Activated CD4-positive, alpha-beta T cell treated with anti-CD3 and anti-CD28 coated beads for 36 hours (primary cell): ENCODE results near the gene SLC22A5. TPM values are rescaled to one million over a fixed set of nuclear protein-coding genes. Genes with fewer than 3 reads are reported as not detected.
A peak's percentile ranks its signal among the peaks of the same experiment; 100 is the strongest.

Experiments
- ATAC-seq: fragments of 200-7000 bp; cut with Tn5 transposase; one replicate; pipeline ENCODE4 v1.10.0; 2021; ENCODE audit warnings: mild to moderate bottlenecking, moderate library complexity
- CTCF ChIA-PET: fragments of 350-600 bp; sonication (Branson Sonifier 250); formaldehyde crosslinking; loops from one replicate; lab custom pipeline; 2021; ENCODE audit warnings: antibody characterized with exemption; lab: Charles Lee
- POLR2A ChIA-PET: fragments of 350-600 bp; sonication (Branson Sonifier 250); formaldehyde crosslinking; loops from one replicate; lab custom pipeline; 2021; ENCODE audit warnings: antibody characterized with exemption, inconsistent platforms; lab: Charles Lee
- DNase-seq: peaks from one replicate; pipeline ENCODE4 v3.0.0-alpha.2; 2020
- H3K27ac Mint-ChIP-seq: one replicate; pipeline ENCODE4 v1.8.0; 2021; ENCODE audit warnings: mixed read lengths
- H3K27me3 Mint-ChIP-seq: one replicate; pipeline ENCODE4 v1.8.0; 2021; ENCODE audit warnings: mixed read lengths
- H3K36me3 Mint-ChIP-seq: one replicate; pipeline ENCODE4 v1.8.0; 2021; ENCODE audit warnings: low read depth, mixed read lengths
- H3K4me1 Mint-ChIP-seq: one replicate; pipeline ENCODE4 v1.8.0; 2021; ENCODE audit warnings: mixed read lengths
- H3K4me3 Mint-ChIP-seq: one replicate; pipeline ENCODE4 v1.8.0; 2021; ENCODE audit warnings: mild to moderate bottlenecking, moderate library complexity, mixed read lengths
- H3K9me3 Mint-ChIP-seq: one replicate; pipeline ENCODE4 v1.8.0; 2021; ENCODE audit warnings: low read depth, mixed read lengths
- intact Hi-C, 2 experiments: fragments of 100-400 bp; cut with DNase I in 1 of 2; cut with micrococcal nuclease in 1 of 2; formaldehyde crosslinking; loops; one replicate each; pipeline versions ENCODE4 v1.14.2 to v1.15.1; 2022 to 2024; cut with DNase I, micrococcal nuclease
- total RNA-seq, 2 experiments: library from RNA; stranded (reverse); gene quantifications; one replicate each; pipeline ENCODE4 v1.2.3, GENCODE V29; 2021

The SLC22A5 gene
- total RNA-seq, 2 experiments from 2014 or later, result 3.7 to 4.9 TPM

GRCh38 chr5:132342291-132343180 lies 27.0 kb upstream of the SLC22A5 start:
- no peak for DNase-seq
- no peak overlapping the region for H3K4me3 Mint-ChIP-seq
- no peaks in the 10 kb centered on the region for H3K4me1 Mint-ChIP-seq
- ChIA-PET POLR2A (no interaction called here), CTCF (interaction anchor here (0.9 kb wide), 1 partner anchor 23 kb away, joined by 3 read pairs; no protein-coding TSS in a partner anchor)
- no peak overlapping the region for H3K27ac Mint-ChIP-seq
- no peak for ATAC-seq
- H3K36me3 Mint-ChIP-seq, result no peaks in the 10 kb centered on the region
- H3K27me3 Mint-ChIP-seq, result no peaks in the 10 kb centered on the region
- intact Hi-C loops, result no loop called here
- no peaks in the 10 kb centered on the region for H3K9me3 Mint-ChIP-seq

- no peak for ATAC-seq
- Mint-ChIP-seq H3K9me3 (peaks cover 2% of the 10 kb centered on the region), H3K4me3 (no peak overlapping the region), H3K27ac (no peak overlapping the region), H3K27me3 (no peaks in the 10 kb centered on the region), H3K36me3 (peaks cover 11% of the 10 kb centered on the region), H3K4me1 (no peaks in the 10 kb centered on the region)
- intact Hi-C loops, result no loop called here
- ChIA-PET CTCF (interaction anchor here (0.6 kb wide), 2 partner anchors 87 to 509 kb away, joined by 3 read pairs; no protein-coding TSS in a partner anchor), POLR2A (interaction anchor here (0.7 kb wide), 1 partner anchor 126 kb away, joined by 3 read pairs; no protein-coding TSS in a partner anchor)
- no peak for DNase-seq
Measured at GRCh38 chr5:132344775-132345514, 24.6 kb upstream of the SLC22A5 start.

- Mint-ChIP-seq H3K9me3 (no peaks in the 10 kb centered on the region), H3K27me3 (no peaks in the 10 kb centered on the region), H3K36me3 (peaks cover 12% of the 10 kb centered on the region), H3K27ac (no peak overlapping the region), H3K4me1 (no peaks in the 10 kb centered on the region), H3K4me3 (no peak overlapping the region)
- CTCF ChIA-PET, result no interaction called here
- intact Hi-C loops, result no loop called here
- POLR2A ChIA-PET, result no interaction called here
- ATAC-seq (no peak), DNase-seq (no peak)
Measured at GRCh38 chr5:132353486-132353995, 16.0 kb upstream of the SLC22A5 start.

- ATAC-seq (no peak), DNase-seq (no peak)
- no peak overlapping the region for H3K4me3 Mint-ChIP-seq
- no peaks in the 10 kb centered on the region for H3K9me3 Mint-ChIP-seq
- H3K4me1 Mint-ChIP-seq, result no peaks in the 10 kb centered on the region
- CTCF ChIA-PET, result interaction anchor here (0.6 kb wide), 1 partner anchor 204 kb away, joined by 3 read pairs; no protein-coding TSS in a partner anchor
- POLR2A ChIA-PET, result no interaction called here
- H3K36me3 Mint-ChIP-seq, result peaks cover 8% of the 10 kb centered on the region
- intact Hi-C loops, result no loop called here
- no peaks in the 10 kb centered on the region for H3K27me3 Mint-ChIP-seq
- H3K27ac Mint-ChIP-seq, result no peak overlapping the region
Measured at GRCh38 chr5:132354381-132355139, 14.9 kb upstream of the SLC22A5 start.

GRCh38 chr5:132355140-132355765 lies 14.3 kb upstream of the SLC22A5 start:
- no peak overlapping the region for H3K4me3 Mint-ChIP-seq
- H3K4me1 Mint-ChIP-seq, result no peaks in the 10 kb centered on the region
- H3K9me3 Mint-ChIP-seq, result no peaks in the 10 kb centered on the region
- ChIA-PET POLR2A (no interaction called here), CTCF (interaction anchor here (1.0 kb wide), 1 partner anchor 61 kb away, joined by 4 read pairs; the partner anchor contains the start of gene SLC22A4)
- H3K36me3 Mint-ChIP-seq, result peaks cover 6% of the 10 kb centered on the region
- ATAC-seq, result no peak
- no peaks in the 10 kb centered on the region for H3K27me3 Mint-ChIP-seq
- no peak for DNase-seq
- no peak overlapping the region for H3K27ac Mint-ChIP-seq
- intact Hi-C loops, result no loop called here

GRCh38 chr5:132358775-132359174 lies 10.7 kb upstream of the SLC22A5 start:
- H3K27ac Mint-ChIP-seq, result no peak overlapping the region
- H3K4me1 Mint-ChIP-seq, result peaks cover 2% of the 10 kb centered on the region
- intact Hi-C loops, result no loop called here
- H3K27me3 Mint-ChIP-seq, result no peaks in the 10 kb centered on the region
- no peaks in the 10 kb centered on the region for H3K9me3 Mint-ChIP-seq
- CTCF ChIA-PET, result interaction anchor here (0.7 kb wide), 1 partner anchor 85 kb away, joined by 3 read pairs; no protein-coding TSS in a partner anchor
- no peak overlapping the region for H3K4me3 Mint-ChIP-seq
- ATAC-seq (no peak), DNase-seq (no peak)
- POLR2A ChIA-PET, result no interaction called here
- peaks cover 6% of the 10 kb centered on the region for H3K36me3 Mint-ChIP-seq

GRCh38 chr5:132362086-132362485 lies 7.4 kb upstream of the SLC22A5 start:
- no peak for DNase-seq
- peaks cover 2% of the 10 kb centered on the region for H3K4me1 Mint-ChIP-seq
- CTCF ChIA-PET, result interaction anchor here (0.7 to 1.6 kb wide), 4 partner anchors 13 to 142 kb away, joined by 3 read pairs; no protein-coding TSS in a partner anchor
- intact Hi-C loops, result no loop called here
- H3K27me3 Mint-ChIP-seq, result no peaks in the 10 kb centered on the region
- H3K36me3 Mint-ChIP-seq, result peaks cover 6% of the 10 kb centered on the region
- H3K4me3 Mint-ChIP-seq, result no peak overlapping the region
- POLR2A ChIA-PET, result no interaction called here
- H3K27ac Mint-ChIP-seq, result no peak overlapping the region
- no peak for ATAC-seq
- no peaks in the 10 kb centered on the region for H3K9me3 Mint-ChIP-seq

GRCh38 chr5:132363431-132364112 lies 5.9 kb upstream of the SLC22A5 start:
- no peak overlapping the region for H3K4me3 Mint-ChIP-seq
- peak; percentile 23 for DNase-seq
- intact Hi-C loops, result no loop called here
- H3K36me3 Mint-ChIP-seq, result peaks cover 6% of the 10 kb centered on the region
- no peaks in the 10 kb centered on the region for H3K27me3 Mint-ChIP-seq
- H3K27ac Mint-ChIP-seq, result no peak overlapping the region
- no peaks in the 10 kb centered on the region for H3K9me3 Mint-ChIP-seq
- peaks cover 2% of the 10 kb centered on the region for H3K4me1 Mint-ChIP-seq
- ChIA-PET POLR2A (interaction anchor here (0.7 to 0.8 kb wide), 2 partner anchors 61 to 132 kb away, joined by 3 read pairs; no protein-coding TSS in a partner anchor), CTCF (interaction anchor here (1.6 kb wide), 1 partner anchor 12 kb away, joined by 3 read pairs; no protein-coding TSS in a partner anchor)
- ATAC-seq, result peak; percentile 84

GRCh38 chr5:132364319-132364718 lies 5.2 kb upstream of the SLC22A5 start:
- intact Hi-C loops, result no loop called here
- Mint-ChIP-seq H3K27ac (no peak overlapping the region), H3K27me3 (no peaks in the 10 kb centered on the region), H3K4me1 (peaks cover 4% of the 10 kb centered on the region), H3K36me3 (peaks cover 6% of the 10 kb centered on the region), H3K4me3 (no peak overlapping the region), H3K9me3 (no peaks in the 10 kb centered on the region)
- no peak for DNase-seq
- CTCF ChIA-PET, result no interaction called here
- no peak for ATAC-seq
- POLR2A ChIA-PET, result interaction anchor here (0.8 kb wide), 1 partner anchor 60 kb away, joined by 3 read pairs; no protein-coding TSS in a partner anchor

- H3K27ac Mint-ChIP-seq, result no peak overlapping the region
- H3K27me3 Mint-ChIP-seq, result no peaks in the 10 kb centered on the region
- H3K4me3 Mint-ChIP-seq, result no peak overlapping the region
- no peaks in the 10 kb centered on the region for H3K9me3 Mint-ChIP-seq
- H3K4me1 Mint-ChIP-seq, result peaks cover 4% of the 10 kb centered on the region
- ChIA-PET CTCF (interaction anchor here (0.8 to 1.3 kb wide), 3 partner anchors 22 to 141 kb away, joined by 3 to 5 read pairs (median 4); no protein-coding TSS in a partner anchor), POLR2A (interaction anchor here (0.6 kb wide), 1 partner anchor 442 kb away, joined by 5 read pairs; no protein-coding TSS in a partner anchor)
- H3K36me3 Mint-ChIP-seq, result peaks cover 4% of the 10 kb centered on the region
- DNase-seq (no peak), ATAC-seq (no peak)
- intact Hi-C loops, result loop anchor here in 1 of 2 experiments (5.0 kb wide), 2 partner anchors 93 to 298 kb away; no protein-coding TSS in a partner anchor
Measured at GRCh38 chr5:132365213-132365612, 4.3 kb upstream of the SLC22A5 start.
